ENCODE results near the gene SHOC2. TPM values are rescaled to one million over a fixed set of nuclear protein-coding genes. Genes with fewer than 3 reads are reported as not detected.

SHOC2 gene
- total and polyA plus RNA-seq, 2 experiments from 2014 or later, result 23.3 to 33.3 TPM

DNA sequence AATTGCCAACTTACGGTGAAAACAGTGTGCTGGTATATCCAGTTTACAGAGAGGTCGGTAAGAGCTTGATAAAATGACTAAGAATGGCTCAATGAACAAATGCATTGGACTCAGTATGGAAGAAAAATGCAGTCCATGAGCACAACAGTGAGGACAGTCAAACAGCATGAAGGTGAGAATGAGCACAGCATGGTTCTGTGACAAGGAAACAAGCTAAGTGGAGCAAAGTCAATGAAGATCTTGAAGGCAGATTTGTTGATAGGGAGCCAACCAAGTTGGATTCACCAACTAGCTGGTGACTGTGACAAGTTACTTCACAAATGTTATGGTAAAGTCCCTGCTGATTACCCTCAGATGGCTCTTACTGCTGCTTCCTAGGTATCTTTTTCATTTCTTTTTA lies 75.9 kb downstream of the SHOC2 start:
- no peaks in the 10 kb centered on the region for H3K9me3 Mint-ChIP-seq
- H3K4me1 ChIP-seq (ENCODE audit: insufficient read depth), result no peaks in the 10 kb centered on the region
- no peak overlapping the region for H3K27ac Mint-ChIP-seq
- H3K79me2 ChIP-seq (replicated peaks; ENCODE audit: insufficient read depth), result 0 out of 2 replicates have a peak, but pooled peaks cover 7% of the 10 kb centered on the region
- H3K36me3 ChIP-seq (ENCODE audit: insufficient read depth), result no peaks in the 10 kb centered on the region
- no peaks in the 10 kb centered on the region for H3K9me2 ChIP-seq (ENCODE audit: insufficient read depth)
- TF ChIP-seq POLR2AphosphoS5 (IDR thresholded peaks at IDR 0.05; ENCODE audit: low read depth), result no peak
- no peak for TF ChIP-seq EZH2phosphoT487 (IDR thresholded peaks at IDR 0.05; ENCODE audit: unreplicated experiment)
- TF ChIP-seq, protein P1, sequence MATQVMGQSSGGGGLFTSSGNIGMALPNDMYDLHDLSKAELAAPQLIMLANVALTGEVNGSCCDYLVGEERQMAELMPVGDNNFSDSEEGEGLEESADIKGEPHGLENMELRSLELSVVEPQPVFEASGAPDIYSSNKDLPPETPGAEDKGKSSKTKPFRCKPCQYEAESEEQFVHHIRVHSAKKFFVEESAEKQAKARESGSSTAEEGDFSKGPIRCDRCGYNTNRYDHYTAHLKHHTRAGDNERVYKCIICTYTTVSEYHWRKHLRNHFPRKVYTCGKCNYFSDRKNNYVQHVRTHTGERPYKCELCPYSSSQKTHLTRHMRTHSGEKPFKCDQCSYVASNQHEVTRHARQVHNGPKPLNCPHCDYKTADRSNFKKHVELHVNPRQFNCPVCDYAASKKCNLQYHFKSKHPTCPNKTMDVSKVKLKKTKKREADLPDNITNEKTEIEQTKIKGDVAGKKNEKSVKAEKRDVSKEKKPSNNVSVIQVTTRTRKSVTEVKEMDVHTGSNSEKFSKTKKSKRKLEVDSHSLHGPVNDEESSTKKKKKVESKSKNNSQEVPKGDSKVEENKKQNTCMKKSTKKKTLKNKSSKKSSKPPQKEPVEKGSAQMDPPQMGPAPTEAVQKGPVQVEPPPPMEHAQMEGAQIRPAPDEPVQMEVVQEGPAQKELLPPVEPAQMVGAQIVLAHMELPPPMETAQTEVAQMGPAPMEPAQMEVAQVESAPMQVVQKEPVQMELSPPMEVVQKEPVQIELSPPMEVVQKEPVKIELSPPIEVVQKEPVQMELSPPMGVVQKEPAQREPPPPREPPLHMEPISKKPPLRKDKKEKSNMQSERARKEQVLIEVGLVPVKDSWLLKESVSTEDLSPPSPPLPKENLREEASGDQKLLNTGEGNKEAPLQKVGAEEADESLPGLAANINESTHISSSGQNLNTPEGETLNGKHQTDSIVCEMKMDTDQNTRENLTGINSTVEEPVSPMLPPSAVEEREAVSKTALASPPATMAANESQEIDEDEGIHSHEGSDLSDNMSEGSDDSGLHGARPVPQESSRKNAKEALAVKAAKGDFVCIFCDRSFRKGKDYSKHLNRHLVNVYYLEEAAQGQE (IDR thresholded peaks at IDR 0.05; ENCODE audit: unreplicated experiment), result no peak
- TF ChIP-seq, protein P2, sequence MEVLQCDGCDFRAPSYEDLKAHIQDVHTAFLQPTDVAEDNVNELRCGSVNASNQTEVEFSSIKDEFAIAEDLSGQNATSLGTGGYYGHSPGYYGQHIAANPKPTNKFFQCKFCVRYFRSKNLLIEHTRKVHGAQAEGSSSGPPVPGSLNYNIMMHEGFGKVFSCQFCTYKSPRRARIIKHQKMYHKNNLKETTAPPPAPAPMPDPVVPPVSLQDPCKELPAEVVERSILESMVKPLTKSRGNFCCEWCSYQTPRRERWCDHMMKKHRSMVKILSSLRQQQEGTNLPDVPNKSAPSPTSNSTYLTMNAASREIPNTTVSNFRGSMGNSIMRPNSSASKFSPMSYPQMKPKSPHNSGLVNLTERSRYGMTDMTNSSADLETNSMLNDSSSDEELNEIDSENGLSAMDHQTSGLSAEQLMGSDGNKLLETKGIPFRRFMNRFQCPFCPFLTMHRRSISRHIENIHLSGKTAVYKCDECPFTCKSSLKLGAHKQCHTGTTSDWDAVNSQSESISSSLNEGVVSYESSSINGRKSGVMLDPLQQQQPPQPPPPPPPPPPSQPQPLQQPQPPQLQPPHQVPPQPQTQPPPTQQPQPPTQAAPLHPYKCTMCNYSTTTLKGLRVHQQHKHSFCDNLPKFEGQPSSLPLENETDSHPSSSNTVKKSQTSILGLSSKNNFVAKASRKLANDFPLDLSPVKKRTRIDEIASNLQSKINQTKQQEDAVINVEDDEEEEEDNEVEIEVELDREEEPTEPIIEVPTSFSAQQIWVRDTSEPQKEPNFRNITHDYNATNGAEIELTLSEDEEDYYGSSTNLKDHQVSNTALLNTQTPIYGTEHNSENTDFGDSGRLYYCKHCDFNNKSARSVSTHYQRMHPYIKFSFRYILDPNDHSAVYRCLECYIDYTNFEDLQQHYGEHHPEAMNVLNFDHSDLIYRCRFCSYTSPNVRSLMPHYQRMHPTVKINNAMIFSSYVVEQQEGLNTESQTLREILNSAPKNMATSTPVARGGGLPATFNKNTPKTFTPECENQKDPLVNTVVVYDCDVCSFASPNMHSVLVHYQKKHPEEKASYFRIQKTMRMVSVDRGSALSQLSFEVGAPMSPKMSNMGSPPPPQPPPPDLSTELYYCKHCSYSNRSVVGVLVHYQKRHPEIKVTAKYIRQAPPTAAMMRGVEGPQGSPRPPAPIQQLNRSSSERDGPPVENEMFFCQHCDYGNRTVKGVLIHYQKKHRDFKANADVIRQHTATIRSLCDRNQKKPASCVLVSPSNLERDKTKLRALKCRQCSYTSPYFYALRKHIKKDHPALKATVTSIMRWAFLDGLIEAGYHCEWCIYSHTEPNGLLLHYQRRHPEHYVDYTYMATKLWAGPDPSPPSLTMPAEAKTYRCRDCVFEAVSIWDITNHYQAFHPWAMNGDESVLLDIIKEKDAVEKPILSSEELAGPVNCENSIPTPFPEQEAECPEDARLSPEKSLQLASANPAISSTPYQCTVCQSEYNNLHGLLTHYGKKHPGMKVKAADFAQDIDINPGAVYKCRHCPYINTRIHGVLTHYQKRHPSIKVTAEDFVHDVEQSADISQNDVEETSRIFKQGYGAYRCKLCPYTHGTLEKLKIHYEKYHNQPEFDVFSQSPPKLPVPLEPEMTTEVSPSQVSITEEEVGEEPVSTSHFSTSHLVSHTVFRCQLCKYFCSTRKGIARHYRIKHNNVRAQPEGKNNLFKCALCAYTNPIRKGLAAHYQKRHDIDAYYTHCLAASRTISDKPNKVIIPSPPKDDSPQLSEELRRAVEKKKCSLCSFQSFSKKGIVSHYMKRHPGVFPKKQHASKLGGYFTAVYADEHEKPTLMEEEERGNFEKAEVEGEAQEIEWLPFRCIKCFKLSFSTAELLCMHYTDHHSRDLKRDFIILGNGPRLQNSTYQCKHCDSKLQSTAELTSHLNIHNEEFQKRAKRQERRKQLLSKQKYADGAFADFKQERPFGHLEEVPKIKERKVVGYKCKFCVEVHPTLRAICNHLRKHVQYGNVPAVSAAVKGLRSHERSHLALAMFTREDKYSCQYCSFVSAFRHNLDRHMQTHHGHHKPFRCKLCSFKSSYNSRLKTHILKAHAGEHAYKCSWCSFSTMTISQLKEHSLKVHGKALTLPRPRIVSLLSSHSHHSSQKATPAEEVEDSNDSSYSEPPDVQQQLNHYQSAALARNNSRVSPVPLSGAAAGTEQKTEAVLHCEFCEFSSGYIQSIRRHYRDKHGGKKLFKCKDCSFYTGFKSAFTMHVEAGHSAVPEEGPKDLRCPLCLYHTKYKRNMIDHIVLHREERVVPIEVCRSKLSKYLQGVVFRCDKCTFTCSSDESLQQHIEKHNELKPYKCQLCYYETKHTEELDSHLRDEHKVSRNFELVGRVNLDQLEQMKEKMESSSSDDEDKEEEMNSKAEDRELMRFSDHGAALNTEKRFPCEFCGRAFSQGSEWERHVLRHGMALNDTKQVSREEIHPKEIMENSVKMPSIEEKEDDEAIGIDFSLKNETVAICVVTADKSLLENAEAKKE (CRISPR knock-in tag; IDR thresholded peaks at IDR 0.05), result no peak
- TF ChIP-seq, protein P3, sequence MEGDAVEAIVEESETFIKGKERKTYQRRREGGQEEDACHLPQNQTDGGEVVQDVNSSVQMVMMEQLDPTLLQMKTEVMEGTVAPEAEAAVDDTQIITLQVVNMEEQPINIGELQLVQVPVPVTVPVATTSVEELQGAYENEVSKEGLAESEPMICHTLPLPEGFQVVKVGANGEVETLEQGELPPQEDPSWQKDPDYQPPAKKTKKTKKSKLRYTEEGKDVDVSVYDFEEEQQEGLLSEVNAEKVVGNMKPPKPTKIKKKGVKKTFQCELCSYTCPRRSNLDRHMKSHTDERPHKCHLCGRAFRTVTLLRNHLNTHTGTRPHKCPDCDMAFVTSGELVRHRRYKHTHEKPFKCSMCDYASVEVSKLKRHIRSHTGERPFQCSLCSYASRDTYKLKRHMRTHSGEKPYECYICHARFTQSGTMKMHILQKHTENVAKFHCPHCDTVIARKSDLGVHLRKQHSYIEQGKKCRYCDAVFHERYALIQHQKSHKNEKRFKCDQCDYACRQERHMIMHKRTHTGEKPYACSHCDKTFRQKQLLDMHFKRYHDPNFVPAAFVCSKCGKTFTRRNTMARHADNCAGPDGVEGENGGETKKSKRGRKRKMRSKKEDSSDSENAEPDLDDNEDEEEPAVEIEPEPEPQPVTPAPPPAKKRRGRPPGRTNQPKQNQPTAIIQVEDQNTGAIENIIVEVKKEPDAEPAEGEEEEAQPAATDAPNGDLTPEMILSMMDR (conservative IDR thresholded peaks at IDR 0.05; ENCODE audit: low read depth in 2 of 2), result no peak
- TF ChIP-seq, protein P4, sequence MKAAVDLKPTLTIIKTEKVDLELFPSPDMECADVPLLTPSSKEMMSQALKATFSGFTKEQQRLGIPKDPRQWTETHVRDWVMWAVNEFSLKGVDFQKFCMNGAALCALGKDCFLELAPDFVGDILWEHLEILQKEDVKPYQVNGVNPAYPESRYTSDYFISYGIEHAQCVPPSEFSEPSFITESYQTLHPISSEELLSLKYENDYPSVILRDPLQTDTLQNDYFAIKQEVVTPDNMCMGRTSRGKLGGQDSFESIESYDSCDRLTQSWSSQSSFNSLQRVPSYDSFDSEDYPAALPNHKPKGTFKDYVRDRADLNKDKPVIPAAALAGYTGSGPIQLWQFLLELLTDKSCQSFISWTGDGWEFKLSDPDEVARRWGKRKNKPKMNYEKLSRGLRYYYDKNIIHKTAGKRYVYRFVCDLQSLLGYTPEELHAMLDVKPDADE (IDR thresholded peaks at IDR 0.05), result no peak
- no peak for TF ChIP-seq ZNF331 (CRISPR knock-in tag; IDR thresholded peaks at IDR 0.05; ENCODE audit: low read depth)
- TF ChIP-seq STAT1 (IDR thresholded peaks at IDR 0.05; ENCODE audit: unreplicated experiment), result no peak
- no peak for TF ChIP-seq ZNF114 (CRISPR knock-in tag; IDR thresholded peaks at IDR 0.05)
- no peak for TF ChIP-seq NANOG (IDR thresholded peaks at IDR 0.05; ENCODE audit: borderline replicate concordance)
- TF ChIP-seq EZH2 (IDR thresholded peaks at IDR 0.05; ENCODE audit: low read depth, unreplicated experiment), result no peak
- no peak for TF ChIP-seq JUNB (IDR thresholded peaks at IDR 0.05; ENCODE audit: unreplicated experiment)
- no peak for TF ChIP-seq CREB1 (CRISPR knock-in tag; IDR thresholded peaks at IDR 0.05; ENCODE audit: low read depth)
- H3K4me3 Mint-ChIP-seq, result no peak overlapping the region
- no peaks in the 10 kb centered on the region for H3K27me3 Mint-ChIP-seq (ENCODE audit: insufficient read depth, low read depth, poor library complexity)
- H3K4me1 Mint-ChIP-seq, result no peaks in the 10 kb centered on the region
- DNase-seq (ENCODE audit: low spot score), result no peak
- H3K27me3 ChIP-seq (ENCODE audit: insufficient read depth), result no peaks in the 10 kb centered on the region
- no peaks in the 10 kb centered on the region for H3F3A ChIP-seq (replicated peaks; ENCODE audit: low read depth)
- no peaks in the 10 kb centered on the region for H4K20me1 ChIP-seq (replicated peaks; ENCODE audit: insufficient read depth)
- ATAC-seq, result no peak
- H3K27ac ChIP-seq (ENCODE audit: low read depth), result no peak overlapping the region
- no peak overlapping the region for H2AFZ ChIP-seq
- no peak overlapping the region for H3K4me3 ChIP-seq
- H3K4me2 ChIP-seq, result no peak overlapping the region
- peaks cover 4% of the 10 kb centered on the region; the same call in 2 of the 3 replicates for H3K36me3 Mint-ChIP-seq (ENCODE audit: low read depth)
